GM23338 (cell line): ENCODE data around the gene AKR1D1. TPM values are rescaled to one million over a fixed set of nuclear protein-coding genes. Genes with fewer than 3 reads are reported as not detected.

Experiments
- ATAC-seq: fragments of 200-7000 bp; cut with Tn5 transposase; 3 replicates; pipeline ENCODE4 v1.9.1; 2020
- DNase-seq: peaks from one replicate; pipeline ENCODE4 v3.0.0-alpha.2; 2015; ENCODE audit warnings: low spot score
- H2AFZ ChIP-seq: fragments of 200-600 bp; sonication (generic); 2 replicates; pipeline ENCODE4 v1.8.0; 2016; ENCODE audit warnings: antibody characterized with exemption, mild to moderate bottlenecking, moderate library complexity
- H3F3A ChIP-seq: fragments of 200-600 bp; sonication (generic); replicated peaks from 2 replicates; pipeline ENCODE4 v1.8.0; 2017; ENCODE audit warnings: antibody characterized with exemption, mixed run types, low read depth
- H3K27ac ChIP-seq: fragments of 200-600 bp; sonication (generic); 2 replicates; pipeline ENCODE4 v1.6.1; 2016; ENCODE audit warnings: low read depth
- H3K27me3 ChIP-seq: fragments of 200-600 bp; sonication (generic); 2 replicates; pipeline ENCODE4 v1.8.0; 2016; ENCODE audit warnings: mild to moderate bottlenecking, mixed run types, moderate library complexity; ENCODE audit not compliant: insufficient read depth
- H3K36me3 ChIP-seq: fragments of 200-600 bp; sonication (generic); 2 replicates; pipeline ENCODE4 v1.8.0; 2016; ENCODE audit warnings: mild to moderate bottlenecking; ENCODE audit not compliant: insufficient read depth
- H3K4me1 ChIP-seq: fragments of 200-600 bp; sonication (generic); 2 replicates; pipeline ENCODE4 v1.8.0; 2016; ENCODE audit warnings: mild to moderate bottlenecking, moderate library complexity; ENCODE audit not compliant: insufficient read depth
- H3K4me2 ChIP-seq: fragments of 200-600 bp; sonication (generic); 2 replicates; pipeline ENCODE4 v1.7.1; 2017; ENCODE audit warnings: mixed run types
- H3K4me3 ChIP-seq: fragments of 200-600 bp; sonication (generic); 2 replicates; pipeline ENCODE4 v1.6.1; 2016; ENCODE audit warnings: mixed run types
- H3K79me2 ChIP-seq: fragments of 200-600 bp; sonication (generic); replicated peaks from 2 replicates; pipeline ENCODE4 v1.8.0; 2017; ENCODE audit warnings: mild to moderate bottlenecking; ENCODE audit not compliant: insufficient read depth
- H3K9me2 ChIP-seq: fragments of 200-600 bp; sonication (generic); 2 replicates; pipeline ENCODE4 v1.8.0; 2017; ENCODE audit not compliant: insufficient read depth
- H4K20me1 ChIP-seq: fragments of 200-600 bp; sonication (generic); replicated peaks from 2 replicates; pipeline ENCODE4 v1.8.0; 2017; ENCODE audit warnings: mild to moderate bottlenecking; ENCODE audit not compliant: insufficient read depth
- H3K27ac Mint-ChIP-seq: 2 replicates; pipeline ENCODE4 v1.8.0; 2020; ENCODE audit warnings: inconsistent platforms, mild to moderate bottlenecking, moderate library complexity, mixed read lengths
- H3K27me3 Mint-ChIP-seq: 3 replicates; pipeline ENCODE4 v1.8.0; 2022; ENCODE audit warnings: low read depth, mild to moderate bottlenecking, moderate library complexity, mixed read lengths, inconsistent platforms; ENCODE audit not compliant: insufficient read depth, poor library complexity
- H3K36me3 Mint-ChIP-seq: 3 replicates; pipeline ENCODE4 v1.8.0; 2021; ENCODE audit warnings: low read depth, mild to moderate bottlenecking, inconsistent platforms, moderate library complexity, mixed read lengths
- H3K4me1 Mint-ChIP-seq: 3 replicates; pipeline ENCODE4 v1.8.0; 2020; ENCODE audit warnings: mild to moderate bottlenecking, inconsistent platforms, mixed read lengths
- H3K4me3 Mint-ChIP-seq: 3 replicates; pipeline ENCODE4 v1.8.0; 2021; ENCODE audit warnings: moderate library complexity, mild to moderate bottlenecking, inconsistent platforms, mixed read lengths
- H3K9me3 Mint-ChIP-seq: 3 replicates; pipeline ENCODE4 v1.8.0; 2020; ENCODE audit warnings: moderate library complexity, mild to moderate bottlenecking, inconsistent platforms, mixed read lengths
- CREB1 ChIP-seq: fragments of 250-450 bp; sonication (Bioruptor Pico); IDR thresholded peaks from 2 replicates; pipeline ENCODE4 v1.5.0; 2020; ENCODE audit warnings: low read depth, mild to moderate bottlenecking, moderate library complexity
- CTCF ChIP-seq, 2 experiments: fragments of 200-600 bp in 1 of 2; sonication (generic) in 1 of 2; conservative IDR thresholded peaks; 2 replicates each; pipeline versions ENCODE4 v1.5.1 to v1.6.1; 2016 to 2017; ENCODE audit warnings: antibody characterized with exemption in 2 of 2, low read depth in 2 of 2, mild to moderate bottlenecking in 2 of 2, moderate library complexity in 1 of 2
- EZH2 ChIP-seq: fragments of 200-600 bp; sonication (generic); IDR thresholded peaks from one replicate; pipeline ENCODE4 v1.8.0; 2017; ENCODE audit warnings: antibody characterized with exemption, mild to moderate bottlenecking, low read depth; ENCODE audit not compliant: unreplicated experiment
- EZH2phosphoT487 ChIP-seq: fragments of 200-600 bp; sonication (generic); IDR thresholded peaks from one replicate; pipeline ENCODE4 v1.8.1; 2018; ENCODE audit warnings: antibody characterized with exemption; ENCODE audit not compliant: unreplicated experiment
- JUNB ChIP-seq: IDR thresholded peaks from one replicate; pipeline ENCODE4 v1.6.1; 2016; ENCODE audit warnings: antibody characterized with exemption; ENCODE audit not compliant: unreplicated experiment
- POLR2AphosphoS5 ChIP-seq: IDR thresholded peaks from 2 replicates; pipeline ENCODE4 v1.6.1; 2016; ENCODE audit warnings: antibody characterized with exemption, low read depth
- ZNF114 ChIP-seq: fragments of 250-450 bp; sonication (Bioruptor Pico); IDR thresholded peaks from 2 replicates; pipeline ENCODE4 v1.5.0; 2020; ENCODE audit warnings: mild to moderate bottlenecking, moderate library complexity
- ZNF331 ChIP-seq: fragments of 250-450 bp; sonication (Bioruptor Pico); IDR thresholded peaks from 2 replicates; pipeline ENCODE4 v1.5.0; 2020; ENCODE audit warnings: low read depth, mild to moderate bottlenecking, moderate library complexity
- polyA plus RNA-seq: library from polyadenylated mRNA; unstranded; fragments of >200 nt; fragmentation: Nextera tagmentation; extraction: Ambion mirVana; gene quantifications from 2 replicates; pipeline ENCODE4 v1.2.1, GENCODE V29; 2016
- total RNA-seq: library from RNA; depleted of rRNA; stranded (reverse); fragments of >200 nt; shearing (Covaris generic); gene quantifications from 2 replicates; pipeline ENCODE4 v1.2.3, GENCODE V29; 2014
- TF ChIP-seq, protein P1 (sequence below): IDR thresholded peaks from one replicate; pipeline ENCODE4 v1.6.1; 2018; ENCODE audit warnings: antibody characterized with exemption; ENCODE audit not compliant: unreplicated experiment
- TF ChIP-seq, protein P2 (sequence below): IDR thresholded peaks from 2 replicates; pipeline ENCODE4 v1.6.1; 2016; ENCODE audit warnings: antibody characterized with exemption
- TF ChIP-seq, protein P3 (sequence below): fragments of 250-450 bp; sonication (Bioruptor Pico); IDR thresholded peaks from 2 replicates; pipeline ENCODE4 v1.5.0; 2020; ENCODE audit warnings: mild to moderate bottlenecking, moderate library complexity

Gene AKR1D1
- total and polyA plus RNA-seq, 2 experiments from 2014 or later: 0.14 TPM; not detected in 1

- Mint-ChIP-seq H3K36me3 (peaks cover 14% of the 10 kb centered on the region), H3K27ac (no peak overlapping the region), H3K27me3 (no peaks in the 10 kb centered on the region), H3K4me1 (no peaks in the 10 kb centered on the region), H3K4me3 (no peak overlapping the region), H3K9me3 (peaks cover 12% of the 10 kb centered on the region; the same call in 2 of the 3 replicates)
- ATAC-seq: no peak
- no peak overlapping the region for H2AFZ ChIP-seq
- no peaks in the 10 kb centered on the region for H3K36me3 ChIP-seq
- H3K4me3 ChIP-seq: no peak overlapping the region
- no peak overlapping the region for H3K27ac ChIP-seq
- no peak overlapping the region for H3K4me2 ChIP-seq
- no peaks in the 10 kb centered on the region; the same call in 1 of the 2 replicates for H3K9me2 ChIP-seq
- no peaks in the 10 kb centered on the region for H3K27me3 ChIP-seq
- TF ChIP-seq EZH2phosphoT487 (no peak), JUNB (no peak), ZNF114 (no peak), POLR2AphosphoS5 (no peak), CTCF (conservative IDR thresholded peaks at IDR 0.05; ENCODE audit: low read depth in 2 of 2) (no peak), EZH2 (no peak), CREB1 (CRISPR knock-in tag) (no peak), ZNF331 (no peak)
- TF ChIP-seq, protein P1, sequence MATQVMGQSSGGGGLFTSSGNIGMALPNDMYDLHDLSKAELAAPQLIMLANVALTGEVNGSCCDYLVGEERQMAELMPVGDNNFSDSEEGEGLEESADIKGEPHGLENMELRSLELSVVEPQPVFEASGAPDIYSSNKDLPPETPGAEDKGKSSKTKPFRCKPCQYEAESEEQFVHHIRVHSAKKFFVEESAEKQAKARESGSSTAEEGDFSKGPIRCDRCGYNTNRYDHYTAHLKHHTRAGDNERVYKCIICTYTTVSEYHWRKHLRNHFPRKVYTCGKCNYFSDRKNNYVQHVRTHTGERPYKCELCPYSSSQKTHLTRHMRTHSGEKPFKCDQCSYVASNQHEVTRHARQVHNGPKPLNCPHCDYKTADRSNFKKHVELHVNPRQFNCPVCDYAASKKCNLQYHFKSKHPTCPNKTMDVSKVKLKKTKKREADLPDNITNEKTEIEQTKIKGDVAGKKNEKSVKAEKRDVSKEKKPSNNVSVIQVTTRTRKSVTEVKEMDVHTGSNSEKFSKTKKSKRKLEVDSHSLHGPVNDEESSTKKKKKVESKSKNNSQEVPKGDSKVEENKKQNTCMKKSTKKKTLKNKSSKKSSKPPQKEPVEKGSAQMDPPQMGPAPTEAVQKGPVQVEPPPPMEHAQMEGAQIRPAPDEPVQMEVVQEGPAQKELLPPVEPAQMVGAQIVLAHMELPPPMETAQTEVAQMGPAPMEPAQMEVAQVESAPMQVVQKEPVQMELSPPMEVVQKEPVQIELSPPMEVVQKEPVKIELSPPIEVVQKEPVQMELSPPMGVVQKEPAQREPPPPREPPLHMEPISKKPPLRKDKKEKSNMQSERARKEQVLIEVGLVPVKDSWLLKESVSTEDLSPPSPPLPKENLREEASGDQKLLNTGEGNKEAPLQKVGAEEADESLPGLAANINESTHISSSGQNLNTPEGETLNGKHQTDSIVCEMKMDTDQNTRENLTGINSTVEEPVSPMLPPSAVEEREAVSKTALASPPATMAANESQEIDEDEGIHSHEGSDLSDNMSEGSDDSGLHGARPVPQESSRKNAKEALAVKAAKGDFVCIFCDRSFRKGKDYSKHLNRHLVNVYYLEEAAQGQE: no peak
- TF ChIP-seq, protein P2, sequence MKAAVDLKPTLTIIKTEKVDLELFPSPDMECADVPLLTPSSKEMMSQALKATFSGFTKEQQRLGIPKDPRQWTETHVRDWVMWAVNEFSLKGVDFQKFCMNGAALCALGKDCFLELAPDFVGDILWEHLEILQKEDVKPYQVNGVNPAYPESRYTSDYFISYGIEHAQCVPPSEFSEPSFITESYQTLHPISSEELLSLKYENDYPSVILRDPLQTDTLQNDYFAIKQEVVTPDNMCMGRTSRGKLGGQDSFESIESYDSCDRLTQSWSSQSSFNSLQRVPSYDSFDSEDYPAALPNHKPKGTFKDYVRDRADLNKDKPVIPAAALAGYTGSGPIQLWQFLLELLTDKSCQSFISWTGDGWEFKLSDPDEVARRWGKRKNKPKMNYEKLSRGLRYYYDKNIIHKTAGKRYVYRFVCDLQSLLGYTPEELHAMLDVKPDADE: no peak
- TF ChIP-seq, protein P3, sequence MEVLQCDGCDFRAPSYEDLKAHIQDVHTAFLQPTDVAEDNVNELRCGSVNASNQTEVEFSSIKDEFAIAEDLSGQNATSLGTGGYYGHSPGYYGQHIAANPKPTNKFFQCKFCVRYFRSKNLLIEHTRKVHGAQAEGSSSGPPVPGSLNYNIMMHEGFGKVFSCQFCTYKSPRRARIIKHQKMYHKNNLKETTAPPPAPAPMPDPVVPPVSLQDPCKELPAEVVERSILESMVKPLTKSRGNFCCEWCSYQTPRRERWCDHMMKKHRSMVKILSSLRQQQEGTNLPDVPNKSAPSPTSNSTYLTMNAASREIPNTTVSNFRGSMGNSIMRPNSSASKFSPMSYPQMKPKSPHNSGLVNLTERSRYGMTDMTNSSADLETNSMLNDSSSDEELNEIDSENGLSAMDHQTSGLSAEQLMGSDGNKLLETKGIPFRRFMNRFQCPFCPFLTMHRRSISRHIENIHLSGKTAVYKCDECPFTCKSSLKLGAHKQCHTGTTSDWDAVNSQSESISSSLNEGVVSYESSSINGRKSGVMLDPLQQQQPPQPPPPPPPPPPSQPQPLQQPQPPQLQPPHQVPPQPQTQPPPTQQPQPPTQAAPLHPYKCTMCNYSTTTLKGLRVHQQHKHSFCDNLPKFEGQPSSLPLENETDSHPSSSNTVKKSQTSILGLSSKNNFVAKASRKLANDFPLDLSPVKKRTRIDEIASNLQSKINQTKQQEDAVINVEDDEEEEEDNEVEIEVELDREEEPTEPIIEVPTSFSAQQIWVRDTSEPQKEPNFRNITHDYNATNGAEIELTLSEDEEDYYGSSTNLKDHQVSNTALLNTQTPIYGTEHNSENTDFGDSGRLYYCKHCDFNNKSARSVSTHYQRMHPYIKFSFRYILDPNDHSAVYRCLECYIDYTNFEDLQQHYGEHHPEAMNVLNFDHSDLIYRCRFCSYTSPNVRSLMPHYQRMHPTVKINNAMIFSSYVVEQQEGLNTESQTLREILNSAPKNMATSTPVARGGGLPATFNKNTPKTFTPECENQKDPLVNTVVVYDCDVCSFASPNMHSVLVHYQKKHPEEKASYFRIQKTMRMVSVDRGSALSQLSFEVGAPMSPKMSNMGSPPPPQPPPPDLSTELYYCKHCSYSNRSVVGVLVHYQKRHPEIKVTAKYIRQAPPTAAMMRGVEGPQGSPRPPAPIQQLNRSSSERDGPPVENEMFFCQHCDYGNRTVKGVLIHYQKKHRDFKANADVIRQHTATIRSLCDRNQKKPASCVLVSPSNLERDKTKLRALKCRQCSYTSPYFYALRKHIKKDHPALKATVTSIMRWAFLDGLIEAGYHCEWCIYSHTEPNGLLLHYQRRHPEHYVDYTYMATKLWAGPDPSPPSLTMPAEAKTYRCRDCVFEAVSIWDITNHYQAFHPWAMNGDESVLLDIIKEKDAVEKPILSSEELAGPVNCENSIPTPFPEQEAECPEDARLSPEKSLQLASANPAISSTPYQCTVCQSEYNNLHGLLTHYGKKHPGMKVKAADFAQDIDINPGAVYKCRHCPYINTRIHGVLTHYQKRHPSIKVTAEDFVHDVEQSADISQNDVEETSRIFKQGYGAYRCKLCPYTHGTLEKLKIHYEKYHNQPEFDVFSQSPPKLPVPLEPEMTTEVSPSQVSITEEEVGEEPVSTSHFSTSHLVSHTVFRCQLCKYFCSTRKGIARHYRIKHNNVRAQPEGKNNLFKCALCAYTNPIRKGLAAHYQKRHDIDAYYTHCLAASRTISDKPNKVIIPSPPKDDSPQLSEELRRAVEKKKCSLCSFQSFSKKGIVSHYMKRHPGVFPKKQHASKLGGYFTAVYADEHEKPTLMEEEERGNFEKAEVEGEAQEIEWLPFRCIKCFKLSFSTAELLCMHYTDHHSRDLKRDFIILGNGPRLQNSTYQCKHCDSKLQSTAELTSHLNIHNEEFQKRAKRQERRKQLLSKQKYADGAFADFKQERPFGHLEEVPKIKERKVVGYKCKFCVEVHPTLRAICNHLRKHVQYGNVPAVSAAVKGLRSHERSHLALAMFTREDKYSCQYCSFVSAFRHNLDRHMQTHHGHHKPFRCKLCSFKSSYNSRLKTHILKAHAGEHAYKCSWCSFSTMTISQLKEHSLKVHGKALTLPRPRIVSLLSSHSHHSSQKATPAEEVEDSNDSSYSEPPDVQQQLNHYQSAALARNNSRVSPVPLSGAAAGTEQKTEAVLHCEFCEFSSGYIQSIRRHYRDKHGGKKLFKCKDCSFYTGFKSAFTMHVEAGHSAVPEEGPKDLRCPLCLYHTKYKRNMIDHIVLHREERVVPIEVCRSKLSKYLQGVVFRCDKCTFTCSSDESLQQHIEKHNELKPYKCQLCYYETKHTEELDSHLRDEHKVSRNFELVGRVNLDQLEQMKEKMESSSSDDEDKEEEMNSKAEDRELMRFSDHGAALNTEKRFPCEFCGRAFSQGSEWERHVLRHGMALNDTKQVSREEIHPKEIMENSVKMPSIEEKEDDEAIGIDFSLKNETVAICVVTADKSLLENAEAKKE: no peak
- no peaks in the 10 kb centered on the region for H4K20me1 ChIP-seq
- H3K4me1 ChIP-seq: no peaks in the 10 kb centered on the region
- no peaks in the 10 kb centered on the region for H3K79me2 ChIP-seq
- DNase-seq: no peak
- no peaks in the 10 kb centered on the region for H3F3A ChIP-seq
These were observed 26.6 kb upstream of the AKR1D1 start for GRCh38 chr7:138049505-138050116.
